CD8-positive, alpha-beta memory T cell (primary cell): ENCODE data around the gene ZNF10. TPM values are rescaled to one million over a fixed set of nuclear protein-coding genes. Genes with fewer than 3 reads are reported as not detected.
A peak's percentile ranks its signal among the peaks of the same experiment; 100 is the strongest.

ENCODE experiments used
- CTCF ChIA-PET: fragments of 350-600 bp; sonication (Branson Sonifier 250); formaldehyde crosslinking; loops from one replicate; lab custom pipeline; 2021; ENCODE audit warnings: antibody characterized with exemption; lab: Charles Lee
- POLR2A ChIA-PET: fragments of 350-600 bp; sonication (Branson Sonifier 250); formaldehyde crosslinking; loops from one replicate; lab custom pipeline; 2021; ENCODE audit warnings: antibody characterized with exemption; lab: Charles Lee
- DNase-seq, 5 donors: peaks; one replicate each; pipeline versions ENCODE4 v3.0.0 to v3.0.0-alpha.2; 2020 to 2022; ENCODE audit warnings: mixed read lengths in 1 of 5
- H3K27ac ChIP-seq: one replicate; pipeline ENCODE4 v1.7.0; 2013; ENCODE audit warnings: low read depth, mild to moderate bottlenecking, low read length, moderate library complexity
- H3K27me3 ChIP-seq: 2 replicates; pipeline ENCODE4 v1.7.0; 2013; ENCODE audit warnings: low read length, mild to moderate bottlenecking; ENCODE audit not compliant: insufficient read depth, poor library complexity, severe bottlenecking
- H3K36me3 ChIP-seq: 2 replicates; pipeline ENCODE4 v1.7.0; 2013; ENCODE audit warnings: mild to moderate bottlenecking, low read length, moderate library complexity; ENCODE audit not compliant: insufficient read depth
- H3K4me1 ChIP-seq: 2 replicates; pipeline ENCODE4 v1.7.0; 2013; ENCODE audit warnings: mild to moderate bottlenecking, low read length, moderate library complexity; ENCODE audit not compliant: insufficient read depth
- H3K4me3 ChIP-seq: 2 replicates; pipeline ENCODE4 v1.7.0; 2013; ENCODE audit warnings: mild to moderate bottlenecking, low read length
- H3K9me3 ChIP-seq: 2 replicates; pipeline ENCODE4 v1.7.0; 2013; ENCODE audit warnings: mild to moderate bottlenecking, low read length
- H3K27ac Mint-ChIP-seq, 8 donors: one replicate each; pipeline ENCODE4 v1.8.0; 2020 to 2021; ENCODE audit warnings: mixed read lengths in 8 of 8, mild to moderate bottlenecking in 6 of 8, inconsistent platforms in 3 of 8, moderate library complexity in 3 of 8
- H3K27me3 Mint-ChIP-seq, 2 donors: one replicate each; pipeline ENCODE4 v1.8.0; 2020 to 2021; ENCODE audit warnings: mixed read lengths in 2 of 2, mild to moderate bottlenecking in 1 of 2, moderate library complexity in 1 of 2
- H3K36me3 Mint-ChIP-seq, 3 donors: one replicate each; pipeline ENCODE4 v1.8.0; 2020 to 2021; ENCODE audit warnings: mixed read lengths in 3 of 3, inconsistent platforms in 1 of 3, mild to moderate bottlenecking in 1 of 3
- H3K4me1 Mint-ChIP-seq, 3 donors: one replicate each; pipeline ENCODE4 v1.8.0; 2020 to 2021; ENCODE audit warnings: mixed read lengths in 3 of 3, inconsistent platforms in 1 of 3, mild to moderate bottlenecking in 1 of 3
- H3K4me3 Mint-ChIP-seq, 7 donors: one replicate each; pipeline ENCODE4 v1.8.0; 2020 to 2021; ENCODE audit warnings: mixed read lengths in 7 of 7, mild to moderate bottlenecking in 6 of 7, moderate library complexity in 4 of 7, inconsistent platforms in 2 of 7
- H3K9me3 Mint-ChIP-seq, 5 donors: one replicate each; pipeline ENCODE4 v1.8.0; 2020 to 2022; ENCODE audit warnings: mixed read lengths in 5 of 5, mild to moderate bottlenecking in 3 of 5, moderate library complexity in 2 of 5, inconsistent platforms in 1 of 5
- polyA plus RNA-seq: library from polyadenylated mRNA; unstranded; fragments of 300-500 nt; fragmentation: Illumina TruSeq; gene quantifications from one replicate; pipeline ENCODE4 v1.2.3, GENCODE V29; 2021
- total RNA-seq, 2 experiments: library from RNA; stranded (reverse); gene quantifications; one replicate each; pipeline ENCODE4 v1.2.3, GENCODE V29; 2021

The ZNF10 gene
- total and polyA plus RNA-seq, 3 experiments from 2014 or later: 4.5 to 13.6 (median 5.6) TPM

DNA sequence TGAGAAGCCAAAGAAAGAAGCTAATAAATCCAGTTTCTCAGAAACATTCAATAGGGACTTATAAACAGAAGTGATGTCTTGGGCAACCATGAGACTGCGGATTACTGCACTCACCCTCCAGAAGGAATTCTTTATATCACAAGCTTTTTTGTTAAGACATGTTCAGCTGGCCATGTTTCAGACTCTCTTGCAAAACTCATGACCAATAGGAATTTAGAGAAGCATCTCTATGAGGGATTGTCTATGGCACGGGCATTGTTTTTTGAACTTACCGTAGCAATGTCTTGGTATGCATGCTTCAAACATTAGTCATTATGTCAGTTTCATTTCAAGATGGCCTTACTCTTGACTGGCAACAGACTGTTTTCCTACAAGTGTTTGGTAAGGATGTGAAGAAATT is 35.3 kb downstream of the ZNF10 start:
- Mint-ChIP-seq H3K27ac (no peak overlapping the region), H3K36me3 (peaks cover 2 to 27% (median 8%) of the 10 kb centered on the region in 3 donors), H3K4me1 (no peaks in the 10 kb centered on the region), H3K27me3 (peaks cover under 1 to 2% of the 10 kb centered on the region in 2 donors), H3K9me3 (peaks cover 47 to 79% (median 61%) of the 10 kb centered on the region in 5 donors), H3K4me3 (no peak overlapping the region)
- Histone ChIP-seq H3K4me1 (no peaks in the 10 kb centered on the region), H3K36me3 (no peaks in the 10 kb centered on the region), H3K27ac (no peak overlapping the region), H3K9me3 (peaks cover 38% of the 10 kb centered on the region), H3K4me3 (no peak overlapping the region), H3K27me3 (no peaks in the 10 kb centered on the region)
- no peak for DNase-seq
- POLR2A ChIA-PET: no interaction called here
- CTCF ChIA-PET: no interaction called here

DNA sequence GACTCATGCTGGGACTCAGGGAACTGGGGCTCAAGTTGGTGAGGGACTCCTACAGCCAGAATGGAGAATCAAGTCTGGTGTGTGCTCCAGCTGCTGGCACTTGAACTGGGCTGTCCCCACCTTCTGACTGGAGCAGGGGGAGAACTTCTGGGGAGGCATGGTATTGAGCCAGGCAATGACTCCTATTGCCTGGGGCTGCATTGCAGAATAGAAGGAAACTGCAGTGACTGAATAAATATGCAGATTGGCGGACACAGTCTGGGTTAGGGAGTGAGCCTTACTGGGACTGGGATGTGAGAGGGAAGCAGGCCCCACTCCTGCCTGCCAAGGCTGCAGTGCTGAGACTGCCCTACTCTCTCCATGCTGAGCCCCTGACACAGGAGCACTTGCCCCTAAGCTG is 42.1 kb downstream of the ZNF10 start:
- no peak overlapping the region for H3K4me3 ChIP-seq
- POLR2A ChIA-PET: no interaction called here
- Mint-ChIP-seq H3K4me3 (no peak overlapping the region), H3K9me3 (peaks cover 36 to 86% (median 62%) of the 10 kb centered on the region in 5 donors), H3K4me1 (no peaks in the 10 kb centered on the region), H3K36me3 (peaks cover 2 to 35% (median 14%) of the 10 kb centered on the region in 3 donors), H3K27ac (no peak overlapping the region), H3K27me3 (peaks cover 3 to 6% of the 10 kb centered on the region in 2 donors)
- H3K36me3 ChIP-seq: no peaks in the 10 kb centered on the region
- no peak for DNase-seq
- no peak overlapping the region for H3K27ac ChIP-seq
- CTCF ChIA-PET: no interaction called here
- no peaks in the 10 kb centered on the region for H3K4me1 ChIP-seq
- peaks cover 10% of the 10 kb centered on the region for H3K9me3 ChIP-seq
- H3K27me3 ChIP-seq: no peaks in the 10 kb centered on the region

DNA sequence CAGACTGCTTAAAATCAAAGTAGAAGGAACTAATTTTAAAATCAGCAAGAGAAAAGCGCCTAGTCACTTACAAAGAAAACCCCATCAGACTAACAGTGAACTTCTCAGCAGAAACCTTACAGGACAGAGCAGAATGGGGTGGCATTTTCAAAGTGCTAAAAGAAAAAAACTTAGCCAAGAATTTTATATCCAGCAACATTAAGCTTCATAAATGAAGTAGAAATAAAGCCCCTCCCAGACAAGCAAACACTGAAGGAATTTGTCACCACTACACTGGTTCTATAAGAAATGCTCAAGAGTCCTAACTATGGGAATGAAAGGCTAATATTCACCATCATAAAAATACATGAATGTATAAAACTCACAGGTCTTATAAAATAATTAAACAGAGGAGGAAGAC is 44.5 kb downstream of the ZNF10 start:
- H3K4me3 Mint-ChIP-seq: no peak overlapping the region
- Histone ChIP-seq H3K4me3 (no peak overlapping the region), H3K27me3 (no peaks in the 10 kb centered on the region), H3K9me3 (peaks cover 14% of the 10 kb centered on the region), H3K27ac (no peak overlapping the region), H3K36me3 (no peaks in the 10 kb centered on the region), H3K4me1 (no peaks in the 10 kb centered on the region)
- H3K36me3 Mint-ChIP-seq: peaks cover 9 to 40% (median 19%) of the 10 kb centered on the region in 3 donors
- POLR2A ChIA-PET: interaction anchor here (0.6 kb wide), 1 partner anchor 130 kb away, joined by 3 read pairs; no protein-coding TSS in a partner anchor
- H3K27me3 Mint-ChIP-seq: peaks cover 3% of the 10 kb centered on the region in 2 donors
- CTCF ChIA-PET: no interaction called here
- H3K27ac Mint-ChIP-seq: no peak overlapping the region
- H3K9me3 Mint-ChIP-seq: peaks cover 35 to 85% (median 61%) of the 10 kb centered on the region in 5 donors
- DNase-seq: no peak
- no peaks in the 10 kb centered on the region for H3K4me1 Mint-ChIP-seq

- no peak overlapping the region for H3K27ac ChIP-seq
- Mint-ChIP-seq H3K27me3 (peaks cover 0 to 1% of the 10 kb centered on the region in 2 donors), H3K4me3 (peak overlapping the region in 6 of 7 donors; percentile 6 to 67 (median 50)), H3K36me3 (peaks cover 36 to 80% (median 63%) of the 10 kb centered on the region in 3 donors), H3K4me1 (peaks cover 29 to 37% (median 32%) of the 10 kb centered on the region in 3 donors), H3K9me3 (peaks cover 37 to 77% (median 69%) of the 10 kb centered on the region in 5 donors), H3K27ac (peak overlapping the region in 1 of 8 donors; percentile 4)
- H3K9me3 ChIP-seq: peaks cover 22% of the 10 kb centered on the region
- no peak for DNase-seq
- peaks cover 9% of the 10 kb centered on the region for H3K36me3 ChIP-seq
- H3K4me1 ChIP-seq: peaks cover 9% of the 10 kb centered on the region
- ChIA-PET CTCF (interaction anchor here (0.9 to 1.7 kb wide), 5 partner anchors 50 to 195 kb away, joined by 3 to 12 read pairs (median 5); partner anchors contain the start of genes ZNF10, ZNF140, ZNF26 and ZNF891), POLR2A (interaction anchor here (0.6 to 1.8 kb wide), 3 partner anchors 50 to 195 kb away, joined by 4 to 11 read pairs (median 5); partner anchors contain the start of genes ZNF10, ZNF140 and ZNF26)
- H3K27me3 ChIP-seq: no peaks in the 10 kb centered on the region
- H3K4me3 ChIP-seq: no peak overlapping the region
These were observed 50.2 kb downstream of the ZNF10 start for GRCh38 chr12:133180669-133181068.

DNA sequence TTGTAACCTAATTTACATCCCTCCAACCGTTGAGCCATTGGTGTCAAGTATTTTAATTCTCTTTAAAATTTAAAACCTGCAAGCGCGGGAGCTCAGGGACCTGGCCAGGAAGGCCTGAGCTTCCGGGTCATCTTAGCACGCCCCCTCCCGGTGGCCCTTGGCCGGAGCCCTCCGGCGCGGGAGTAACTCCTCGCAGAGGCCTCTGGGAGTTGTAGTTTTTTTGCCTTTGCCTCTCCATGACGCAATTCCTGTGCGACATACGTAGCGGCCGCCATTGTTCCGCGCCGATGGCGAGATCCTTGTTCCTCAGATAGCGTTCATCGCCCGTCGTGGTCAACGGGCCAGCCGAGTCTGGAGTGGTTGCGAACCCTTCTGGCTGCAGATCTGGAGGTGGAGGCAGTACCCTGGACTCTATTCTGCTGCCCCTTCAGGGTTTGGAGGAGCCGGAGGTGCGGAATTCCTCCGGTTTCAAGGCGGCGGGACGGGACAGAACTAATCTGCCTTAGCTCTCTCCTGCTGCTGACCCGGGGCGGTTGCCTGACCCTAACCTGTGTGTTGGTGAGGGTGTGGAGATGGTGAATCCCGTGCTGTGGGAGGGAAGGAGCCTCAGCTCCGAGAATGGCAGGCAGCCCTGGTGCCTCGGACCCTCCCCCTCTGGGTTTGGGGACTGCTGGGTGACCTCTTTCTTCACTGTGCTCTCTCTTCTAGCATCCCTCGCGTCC is 51.0 kb downstream of the ZNF10 start, which contains the start of gene ZNF268:
ZNF268 (plus strand) TSS at position 258 of the 722 bp plus-strand sequence. CDS start 503 bp downstream, outside the sequence.
- H3K27me3 ChIP-seq: no peaks in the 10 kb centered on the region
- peaks cover 9% of the 10 kb centered on the region for H3K36me3 ChIP-seq
- peaks cover 29 to 38% (median 35%) of the 10 kb centered on the region in 3 donors for H3K4me1 Mint-ChIP-seq
- H3K4me3 ChIP-seq: peak within 1 kb of the TSS; percentile 99
- peaks cover 31 to 76% (median 68%) of the 10 kb centered on the region in 5 donors for H3K9me3 Mint-ChIP-seq
- H3K4me1 ChIP-seq: peaks cover 9% of the 10 kb centered on the region
- peak within 1 kb of the TSS; percentile 87 for H3K27ac ChIP-seq
- H3K36me3 Mint-ChIP-seq: peaks cover 40 to 80% (median 71%) of the 10 kb centered on the region in 3 donors
- POLR2A ChIA-PET: interaction anchor here (0.6 to 1.8 kb wide), 4 partner anchors 21 to 196 kb away, joined by 3 to 11 read pairs (median 4); partner anchors contain the start of genes ZNF10, ZNF140 and ZNF26
- peak within 1 kb of the TSS; percentile 89 to 98 (median 92) for H3K4me3 Mint-ChIP-seq
- H3K27me3 Mint-ChIP-seq: peaks cover 0 to 1% of the 10 kb centered on the region in 2 donors
- peaks cover 27% of the 10 kb centered on the region for H3K9me3 ChIP-seq
- DNase-seq: peak; percentile 76 to 91 (median 84)
- H3K27ac Mint-ChIP-seq: peak within 1 kb of the TSS; percentile 91 to 97 (median 95)
- CTCF ChIA-PET: interaction anchor here (0.9 to 1.7 kb wide), 5 partner anchors 51 to 196 kb away, joined by 3 to 12 read pairs (median 5); partner anchors contain the start of genes ZNF10, ZNF140, ZNF26 and ZNF891

GRCh38 chr12:133190176-133190575 is 59.7 kb downstream of the ZNF10 start:
- Histone ChIP-seq H3K4me1 (no peaks in the 10 kb centered on the region), H3K27me3 (no peaks in the 10 kb centered on the region), H3K36me3 (peaks cover 82% of the 10 kb centered on the region), H3K4me3 (no peak overlapping the region), H3K9me3 (peaks cover 63% of the 10 kb centered on the region), H3K27ac (no peak overlapping the region)
- H3K4me3 Mint-ChIP-seq: no peak overlapping the region
- H3K27me3 Mint-ChIP-seq: peaks cover 0 to under 1% of the 10 kb centered on the region in 2 donors
- POLR2A ChIA-PET: no interaction called here
- H3K27ac Mint-ChIP-seq: no peak overlapping the region
- DNase-seq: no peak
- peaks cover 84 to 100% (median 100%) of the 10 kb centered on the region in 3 donors for H3K36me3 Mint-ChIP-seq
- CTCF ChIA-PET: no interaction called here
- peaks cover 50 to 98% (median 95%) of the 10 kb centered on the region in 5 donors for H3K9me3 Mint-ChIP-seq
- peaks cover 8 to 11% (median 8%) of the 10 kb centered on the region in 3 donors for H3K4me1 Mint-ChIP-seq

DNA sequence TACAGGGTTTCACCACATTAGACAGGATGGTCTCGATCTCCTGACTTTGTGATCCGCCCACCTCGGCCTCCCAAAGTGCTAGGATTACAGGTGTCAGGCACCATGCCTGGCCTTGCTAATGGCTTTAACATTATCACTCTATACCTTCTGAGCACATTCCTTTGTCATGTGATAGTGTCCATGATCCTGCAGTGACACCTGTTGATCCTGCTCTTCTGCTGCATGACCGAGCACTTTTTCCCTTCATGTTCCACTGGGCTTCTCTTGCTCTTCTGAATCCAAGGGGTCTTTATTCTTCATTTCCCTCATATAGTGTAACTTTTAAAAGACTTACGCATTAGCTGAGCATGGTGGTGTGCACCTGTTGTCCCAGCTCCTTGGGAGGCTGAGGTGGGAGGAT is 62.4 kb downstream of the ZNF10 start:
- ChIA-PET CTCF (no interaction called here), POLR2A (no interaction called here)
- no peak overlapping the region for H3K4me3 Mint-ChIP-seq
- H3K27me3 Mint-ChIP-seq: no peaks in the 10 kb centered on the region
- Histone ChIP-seq H3K27ac (no peak overlapping the region), H3K4me3 (no peak overlapping the region), H3K4me1 (no peaks in the 10 kb centered on the region), H3K9me3 (peaks cover 56% of the 10 kb centered on the region), H3K36me3 (peaks cover 80% of the 10 kb centered on the region), H3K27me3 (no peaks in the 10 kb centered on the region)
- peaks cover 71 to 86% (median 85%) of the 10 kb centered on the region in 3 donors for H3K36me3 Mint-ChIP-seq
- peaks cover 52 to 89% (median 85%) of the 10 kb centered on the region in 5 donors for H3K9me3 Mint-ChIP-seq
- no peak overlapping the region for H3K27ac Mint-ChIP-seq
- peaks cover 0 to 5% (median 3%) of the 10 kb centered on the region in 3 donors for H3K4me1 Mint-ChIP-seq
- DNase-seq: no peak
